ENCODE data around the gene HOXD13.

The HOXD13 gene

DNA sequence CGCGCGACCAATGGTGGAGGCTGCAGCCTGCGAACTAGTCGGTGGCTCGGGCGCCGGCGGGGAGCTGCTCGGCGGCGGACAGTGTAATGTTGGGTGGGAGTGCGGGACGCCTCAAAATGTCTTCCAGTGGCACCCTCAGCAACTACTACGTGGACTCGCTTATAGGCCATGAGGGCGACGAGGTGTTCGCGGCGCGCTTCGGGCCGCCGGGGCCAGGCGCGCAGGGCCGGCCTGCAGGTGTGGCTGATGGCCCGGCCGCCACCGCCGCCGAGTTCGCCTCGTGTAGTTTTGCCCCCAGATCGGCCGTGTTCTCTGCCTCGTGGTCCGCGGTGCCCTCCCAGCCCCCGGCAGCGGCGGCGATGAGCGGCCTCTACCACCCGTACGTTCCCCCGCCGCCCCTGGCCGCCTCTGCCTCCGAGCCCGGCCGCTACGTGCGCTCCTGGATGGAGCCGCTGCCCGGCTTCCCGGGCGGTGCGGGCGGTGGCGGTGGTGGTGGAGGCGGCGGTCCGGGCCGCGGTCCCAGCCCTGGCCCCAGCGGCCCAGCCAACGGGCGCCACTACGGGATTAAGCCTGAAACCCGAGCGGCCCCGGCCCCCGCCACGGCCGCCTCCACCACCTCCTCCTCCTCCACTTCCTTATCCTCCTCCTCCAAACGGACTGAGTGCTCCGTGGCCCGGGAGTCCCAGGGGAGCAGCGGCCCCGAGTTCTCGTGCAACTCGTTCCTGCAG lies 30.3 kb downstream of the HOXD13 start, which contains the start of gene HOXD9:
TSS of gene HOXD9 (plus strand) at position 37 of the 728 bp plus-strand sequence. CDS start at position 87, 50 bp downstream.
- DNase-seq: no peak

DNA sequence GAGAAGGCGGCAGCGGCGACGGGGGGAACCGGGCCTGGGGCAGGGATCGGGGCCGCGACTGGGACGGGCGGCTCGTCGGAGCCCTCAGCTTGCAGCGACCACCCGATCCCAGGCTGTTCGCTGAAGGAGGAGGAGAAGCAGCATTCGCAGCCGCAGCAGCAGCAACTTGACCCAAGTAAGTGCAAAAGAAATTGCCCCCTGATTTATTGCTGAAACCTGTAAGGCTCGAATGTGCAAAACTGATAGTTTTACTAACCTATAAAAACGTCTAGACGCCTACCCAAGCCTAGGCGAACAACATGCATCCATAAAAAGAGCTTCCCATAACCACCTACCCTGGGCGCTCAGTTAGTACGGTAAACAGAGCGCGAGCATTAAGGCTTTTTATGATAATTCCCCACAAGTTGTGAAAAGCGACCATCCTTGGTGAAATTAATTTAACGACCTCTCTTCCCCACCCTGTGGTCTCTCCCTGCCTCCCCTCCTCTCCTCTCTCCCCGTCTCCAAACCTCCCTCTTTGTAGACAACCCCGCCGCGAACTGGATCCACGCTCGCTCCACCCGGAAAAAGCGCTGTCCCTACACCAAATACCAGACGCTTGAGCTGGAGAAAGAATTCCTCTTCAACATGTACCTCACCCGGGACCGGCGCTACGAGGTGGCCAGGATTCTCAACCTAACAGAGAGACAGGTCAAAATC lies 31.0 kb downstream of the HOXD13 start:
- DNase-seq: no peak

DNA sequence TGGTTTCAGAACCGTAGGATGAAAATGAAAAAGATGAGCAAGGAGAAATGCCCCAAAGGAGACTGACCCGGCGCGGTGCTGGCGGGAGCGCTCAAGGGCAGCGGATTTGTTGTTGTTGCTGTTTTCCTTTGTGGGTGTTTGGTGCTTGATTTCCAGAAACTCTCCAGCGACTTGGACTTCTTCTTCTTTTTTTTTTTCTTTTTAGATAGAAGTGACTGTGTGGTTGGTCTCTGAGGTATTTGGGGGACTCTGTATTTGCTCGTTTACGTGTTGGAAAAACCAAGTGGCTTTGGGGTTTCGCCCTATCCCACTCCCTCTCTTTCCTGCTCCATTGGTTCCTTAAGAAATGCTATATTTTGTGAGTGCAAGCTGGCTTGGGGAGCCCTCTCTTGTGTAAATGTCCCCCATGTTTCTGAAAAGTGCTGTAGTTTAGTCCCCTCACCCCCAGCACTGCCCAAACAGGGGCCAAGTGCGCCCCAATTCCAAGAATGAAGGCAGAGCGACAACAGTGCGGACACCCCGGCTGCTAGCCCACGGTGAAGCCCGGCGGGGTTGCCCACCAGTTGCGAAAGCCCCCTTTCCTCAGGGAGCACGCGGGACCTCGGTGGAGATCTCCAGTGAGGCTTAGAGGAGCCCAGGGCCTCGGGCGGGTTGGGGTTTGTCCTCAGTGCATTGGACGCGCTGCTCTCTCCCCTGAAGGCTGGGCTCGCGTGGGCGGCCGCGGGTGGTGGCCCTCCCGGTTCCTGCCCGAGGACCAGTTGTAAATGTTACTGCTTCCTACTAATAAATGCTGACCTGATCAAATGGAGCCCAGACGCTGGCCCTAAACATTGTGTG lies 31.8 kb downstream of the HOXD13 start:
- no peak for DNase-seq

DNA sequence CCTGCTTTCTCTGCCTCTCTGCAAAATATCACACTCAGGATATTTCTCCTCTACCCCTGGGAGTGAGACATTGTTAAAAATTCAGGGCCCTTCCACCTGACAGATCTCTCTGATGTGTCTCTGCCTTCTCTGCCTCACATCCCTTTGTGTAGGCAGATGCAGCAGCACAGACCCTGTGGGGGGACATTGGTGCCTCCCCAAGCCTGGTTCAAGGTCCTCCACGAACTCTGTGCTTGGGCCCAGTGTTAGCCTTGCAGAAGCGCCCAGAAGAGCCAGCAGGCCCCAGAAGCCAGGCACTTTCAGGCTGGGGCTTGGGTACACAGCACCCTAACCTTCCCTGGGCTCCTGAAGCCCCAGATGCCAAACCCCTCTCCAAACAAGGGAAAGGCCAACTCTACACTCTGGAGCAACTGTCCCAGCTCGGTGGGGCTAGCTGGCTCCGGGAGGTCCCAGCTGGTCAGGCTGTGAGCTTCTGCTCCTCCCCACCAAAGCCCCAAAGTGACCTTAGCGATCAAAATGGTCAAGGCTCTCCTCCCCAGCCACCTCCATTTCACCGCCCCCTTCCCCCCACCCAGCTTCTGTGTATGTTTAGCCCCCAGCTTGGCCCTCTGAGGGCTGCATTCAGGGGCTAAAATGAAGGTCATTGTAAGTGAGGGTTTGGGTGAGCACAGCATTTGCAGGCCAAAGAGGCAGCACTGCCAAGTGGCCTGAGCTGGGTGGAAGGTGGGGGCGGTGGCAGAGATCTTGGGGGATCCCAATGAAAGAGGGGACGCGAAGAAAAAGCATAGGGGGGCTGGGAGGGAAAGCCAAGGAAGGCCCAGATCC lies 32.6 kb downstream of the HOXD13 start:
- no peak for DNase-seq

DNA sequence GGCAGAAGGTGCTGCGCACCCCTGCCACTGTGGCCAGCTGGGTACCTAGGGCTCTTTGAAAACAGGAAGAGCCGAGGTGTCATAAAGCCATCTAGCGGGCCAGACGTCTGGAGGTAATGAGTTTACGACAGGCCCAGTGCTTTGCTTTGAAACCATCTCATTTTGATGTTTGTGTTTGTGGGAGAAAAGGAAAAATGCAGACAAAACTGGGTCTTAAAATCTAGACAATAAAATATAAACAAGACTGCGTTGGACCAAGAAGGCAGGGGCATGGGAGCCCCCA lies 33.2 kb downstream of the HOXD13 start:
- no peak for DNase-seq

DNA sequence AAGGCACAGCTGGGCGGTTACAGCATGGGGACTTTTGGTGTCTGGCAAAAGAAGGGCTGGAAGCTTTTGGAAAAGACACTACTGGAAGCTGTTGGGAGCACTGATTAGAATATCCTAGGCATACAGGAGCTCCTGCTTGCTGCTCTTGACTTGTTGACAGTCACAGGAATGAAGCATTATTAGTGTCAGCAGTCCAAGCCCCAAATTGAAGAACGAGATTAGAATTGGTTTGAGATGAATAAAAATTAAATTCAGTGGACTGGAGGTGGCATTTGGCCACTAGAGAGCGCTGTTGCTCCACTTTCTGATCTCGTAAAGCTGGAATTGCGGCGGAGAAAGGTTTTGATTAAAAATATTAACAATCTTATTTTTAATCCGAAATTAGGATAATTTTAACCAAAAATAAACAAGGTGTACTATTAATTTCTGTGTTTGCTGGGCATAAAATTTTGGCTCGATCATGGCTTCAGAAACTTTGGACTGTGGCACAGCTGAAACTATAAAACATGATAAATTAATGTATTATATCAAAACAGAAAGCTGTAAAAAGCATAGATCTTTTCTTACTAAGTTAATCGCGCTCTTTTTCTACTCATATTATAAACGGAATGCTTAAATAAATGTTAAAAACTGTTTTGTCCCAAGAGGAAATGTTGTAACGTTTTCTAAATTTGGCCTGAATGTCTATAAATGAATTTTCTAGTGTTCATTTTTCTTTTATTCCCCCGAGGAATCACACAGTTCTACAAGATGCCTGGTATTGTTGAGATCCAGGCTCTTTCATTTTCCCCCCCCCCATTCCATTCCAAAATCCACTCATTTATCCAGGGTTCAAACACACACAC lies 34.6 kb downstream of the HOXD13 start:
- DNase-seq: peak; percentile 66

DNA sequence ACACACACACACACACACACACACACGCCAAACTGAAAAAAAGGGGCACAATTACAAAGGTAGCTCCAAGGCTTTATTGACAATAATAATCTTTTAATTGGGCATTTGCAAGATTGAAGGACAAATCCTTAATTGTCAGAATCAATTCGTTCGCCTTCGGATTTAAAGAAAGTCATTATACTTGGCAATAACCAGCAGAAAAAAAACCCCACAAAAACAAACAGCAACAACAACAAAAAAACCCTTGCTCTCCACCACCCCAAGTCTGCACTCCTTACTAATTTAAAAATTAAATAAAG lies 35.2 kb downstream of the HOXD13 start:
- no peak for DNase-seq

DNA sequence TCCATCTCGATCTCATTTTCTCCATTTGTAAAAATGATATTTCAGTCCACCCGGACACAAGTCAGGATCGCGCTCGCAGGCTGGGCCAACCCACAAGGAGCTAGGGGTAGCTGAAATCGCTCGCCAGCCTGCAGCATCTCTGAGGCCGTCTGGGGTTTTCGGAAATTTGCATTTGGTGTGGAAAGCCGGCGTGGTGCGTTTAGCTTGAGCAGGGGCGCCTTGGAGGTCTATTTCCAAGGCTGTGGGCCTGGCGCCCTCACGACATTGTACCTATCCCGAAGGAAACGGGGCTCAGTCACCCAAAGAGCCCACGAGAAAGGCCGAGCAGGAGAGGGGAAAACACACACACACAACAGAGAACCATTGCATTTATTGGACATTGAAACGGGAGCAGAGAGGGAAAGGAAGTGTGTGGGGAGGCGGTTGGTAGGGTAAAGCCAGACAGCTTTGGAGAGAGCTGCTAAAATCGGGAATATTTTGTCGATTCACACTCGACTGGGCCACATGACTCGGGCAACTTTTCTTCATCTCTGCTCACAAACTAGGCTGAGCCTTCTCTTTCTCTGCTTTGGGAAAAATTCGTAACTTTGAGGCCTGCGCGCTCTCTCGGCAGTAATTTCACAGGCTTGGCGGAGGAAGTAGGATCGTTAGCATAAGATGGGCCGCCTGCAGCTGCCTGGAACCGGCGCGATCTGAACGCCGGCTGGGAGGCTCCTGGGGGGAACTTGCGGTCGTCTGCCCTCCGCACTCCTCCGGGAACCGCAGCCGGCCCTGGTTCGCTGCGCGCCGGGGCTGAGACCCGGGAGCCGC lies 35.9 kb downstream of the HOXD13 start:
- DNase-seq: no peak

DNA sequence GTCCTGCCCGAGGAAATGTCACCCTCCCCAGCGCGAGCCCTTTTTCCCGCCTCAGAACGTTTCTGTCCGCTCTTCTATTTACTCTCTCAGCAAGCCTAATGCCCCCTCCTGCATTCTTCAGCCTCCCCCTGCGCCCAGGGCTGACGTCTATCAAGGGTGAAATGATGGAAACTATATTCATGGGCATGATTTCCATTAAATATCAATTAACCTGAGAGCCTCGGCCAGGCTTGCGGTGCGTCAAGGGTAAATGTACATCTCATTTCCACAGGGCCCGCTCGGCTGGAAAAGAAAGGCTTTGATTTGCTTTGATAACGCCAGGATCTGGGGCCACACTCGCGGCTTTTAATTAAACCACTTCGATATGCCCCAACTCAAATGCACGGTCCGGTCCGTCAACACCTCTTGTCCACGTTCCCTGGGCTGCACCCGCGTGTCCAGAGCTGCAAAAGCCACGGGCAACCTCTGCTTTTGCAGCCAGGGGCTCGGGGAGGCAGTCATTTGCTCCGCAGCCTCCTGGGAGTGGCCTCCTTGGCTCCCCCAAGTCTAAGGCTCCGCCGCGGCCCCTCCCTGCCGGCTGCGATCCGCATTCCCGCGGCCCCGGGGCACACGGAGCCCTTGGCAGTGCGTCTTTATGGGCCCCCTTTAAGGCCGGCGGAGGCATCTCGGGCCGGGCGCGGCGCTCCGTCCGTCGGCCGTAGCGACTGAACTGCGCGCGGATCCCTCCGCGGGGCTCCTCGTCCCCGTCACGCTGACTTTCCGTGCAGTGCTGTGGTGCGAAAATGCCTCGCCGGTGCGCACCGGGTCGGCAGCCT lies 36.7 kb downstream of the HOXD13 start, which contains the start of gene HOXD8:
TSS of gene HOXD8 (plus strand) at position 724 of the 815 bp plus-strand sequence. CDS start 662 bp downstream, outside the sequence.
- no peak for DNase-seq

DNA sequence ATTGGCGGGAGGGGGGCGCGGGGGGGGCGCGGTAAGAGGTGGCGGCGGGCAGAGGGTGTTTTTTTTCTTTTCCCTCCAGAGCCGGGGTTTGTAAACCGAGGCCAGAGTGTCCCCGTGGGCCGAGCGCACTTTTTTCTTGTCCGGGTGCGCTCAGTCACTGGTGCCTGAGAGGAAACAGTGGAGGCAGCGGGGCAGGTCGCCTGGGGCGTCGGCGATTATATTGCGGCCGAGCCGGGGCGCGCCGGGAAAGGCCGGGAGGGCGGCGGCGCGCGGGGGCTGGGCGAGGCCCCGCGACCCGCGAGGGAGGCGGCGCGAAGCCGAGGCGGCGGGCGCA lies 37.3 kb downstream of the HOXD13 start:
- no peak for DNase-seq

DNA sequence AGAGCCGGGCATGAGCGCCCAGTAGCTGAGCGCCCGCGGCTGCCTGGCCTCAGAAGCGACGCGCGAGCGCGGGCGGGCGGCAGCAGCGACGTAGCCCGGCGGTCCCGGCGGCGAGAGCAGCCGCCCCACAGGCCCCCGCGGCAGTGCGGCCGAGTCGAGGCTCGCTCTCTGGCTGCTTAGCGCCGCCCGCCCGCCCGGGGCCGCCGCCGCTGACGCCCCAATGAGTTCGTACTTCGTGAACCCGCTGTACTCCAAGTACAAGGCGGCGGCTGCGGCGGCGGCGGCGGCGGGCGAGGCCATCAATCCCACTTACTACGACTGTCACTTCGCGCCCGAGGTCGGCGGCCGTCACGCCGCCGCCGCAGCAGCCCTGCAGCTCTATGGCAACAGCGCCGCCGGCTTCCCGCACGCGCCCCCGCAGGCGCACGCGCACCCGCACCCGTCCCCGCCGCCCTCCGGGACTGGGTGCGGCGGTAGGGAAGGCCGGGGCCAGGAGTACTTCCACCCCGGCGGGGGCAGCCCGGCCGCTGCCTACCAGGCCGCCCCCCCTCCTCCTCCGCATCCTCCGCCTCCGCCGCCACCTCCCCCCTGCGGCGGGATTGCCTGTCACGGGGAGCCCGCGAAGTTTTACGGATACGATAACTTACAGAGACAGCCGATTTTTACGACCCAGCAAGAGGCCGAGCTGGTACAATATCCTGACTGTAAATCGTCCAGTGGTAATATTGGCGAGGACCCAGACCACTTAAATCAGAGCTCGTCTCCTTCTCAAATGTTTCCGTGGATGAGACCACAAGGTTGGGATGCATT lies 37.8 kb downstream of the HOXD13 start:
- DNase-seq: no peak

DNA sequence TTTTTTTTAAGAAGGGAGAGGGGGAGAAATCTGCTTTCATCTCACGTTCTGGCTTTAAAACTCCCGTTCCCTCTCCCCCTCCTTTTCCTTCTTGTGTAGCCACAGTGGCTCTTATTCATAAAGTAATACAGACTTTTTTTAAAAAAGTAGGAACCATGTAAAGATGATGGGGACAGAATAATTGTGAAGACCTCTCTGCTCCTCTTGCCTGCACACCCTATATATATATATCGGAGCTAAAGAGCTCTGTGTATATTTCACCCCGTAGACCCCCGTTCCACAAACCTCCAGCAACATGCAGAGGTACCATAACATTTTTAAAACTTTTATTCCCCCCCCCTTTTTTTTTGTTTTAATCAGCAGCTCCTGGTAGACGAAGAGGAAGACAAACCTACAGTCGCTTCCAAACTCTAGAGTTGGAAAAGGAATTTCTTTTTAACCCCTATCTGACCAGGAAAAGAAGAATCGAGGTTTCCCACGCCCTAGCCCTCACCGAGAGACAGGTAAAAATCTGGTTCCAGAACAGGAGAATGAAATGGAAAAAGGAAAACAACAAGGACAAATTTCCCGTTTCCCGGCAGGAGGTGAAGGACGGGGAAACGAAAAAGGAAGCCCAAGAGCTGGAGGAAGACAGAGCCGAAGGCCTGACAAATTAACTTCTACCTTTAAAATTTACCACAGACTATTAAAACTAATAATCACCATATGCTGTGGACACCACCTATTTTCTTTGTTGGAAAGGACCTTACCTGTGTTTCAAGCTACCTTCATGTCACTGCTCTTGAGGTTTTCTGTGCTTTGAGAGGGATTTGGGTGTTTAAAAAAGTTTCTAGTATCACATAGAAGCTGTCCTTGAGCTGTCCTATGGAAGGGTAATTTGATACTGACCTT lies 38.7 kb downstream of the HOXD13 start:
- DNase-seq: no peak

DNA sequence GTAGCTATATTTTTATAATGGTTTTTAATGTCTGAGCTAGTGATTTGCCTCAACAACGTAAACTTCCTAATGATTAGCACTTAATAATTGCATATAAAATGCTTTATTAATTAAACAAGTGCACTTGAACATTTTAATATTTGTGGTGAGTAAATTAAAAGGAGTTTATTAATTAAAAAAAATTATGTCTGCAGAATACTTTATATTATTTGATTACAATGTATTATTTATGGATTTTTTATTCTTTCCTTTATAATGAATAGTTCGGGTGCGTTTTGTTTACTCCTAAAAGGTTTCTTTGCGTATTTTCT lies 39.3 kb downstream of the HOXD13 start:
- DNase-seq: no peak

DNA sequence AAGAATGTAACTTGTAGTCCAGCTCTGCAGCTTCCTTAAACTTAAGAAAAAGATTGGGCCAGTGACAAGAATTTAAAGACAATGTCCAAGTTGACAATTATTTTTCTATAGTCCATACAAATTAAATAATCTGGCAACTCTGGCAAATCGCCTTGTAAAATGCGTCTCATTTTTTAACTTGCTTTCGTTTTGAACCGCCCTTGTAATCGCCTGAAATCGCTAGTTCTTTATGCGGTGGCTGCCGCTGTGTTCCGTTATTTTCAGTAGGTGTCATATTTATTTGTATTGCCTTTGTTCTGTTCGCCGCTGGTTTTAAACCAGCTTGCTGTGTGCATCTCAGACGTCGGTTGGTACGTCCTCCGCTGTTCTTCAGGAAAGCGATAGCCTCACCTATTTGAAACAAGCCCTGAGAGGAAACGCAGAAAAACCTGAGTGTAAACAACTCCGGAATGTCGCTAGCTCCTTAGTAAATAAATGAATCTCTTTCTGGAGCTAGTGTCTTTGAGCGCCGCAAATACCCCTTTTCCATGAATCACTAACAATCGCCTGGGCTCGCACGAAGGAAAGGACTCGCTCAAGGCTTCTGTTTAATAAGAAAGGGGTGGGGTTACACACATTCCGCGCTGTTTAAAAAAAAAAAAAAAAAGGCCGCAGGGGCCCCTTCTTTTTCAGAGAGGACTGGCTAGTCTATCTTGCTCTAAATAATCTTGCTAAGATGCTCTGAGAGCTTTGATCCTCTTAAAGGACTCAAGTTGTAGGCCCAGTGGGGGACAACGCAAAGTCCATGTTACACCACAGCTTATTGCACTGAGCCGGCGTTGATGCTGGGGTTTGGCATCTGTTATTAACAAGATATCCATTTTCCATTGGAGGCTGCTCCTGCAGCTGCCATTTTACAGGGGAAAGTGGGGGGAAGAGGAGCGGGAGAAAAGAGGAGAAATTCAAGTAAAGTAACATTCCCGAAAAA lies 40.0 kb downstream of the HOXD13 start:
- DNase-seq: no peak

DNA sequence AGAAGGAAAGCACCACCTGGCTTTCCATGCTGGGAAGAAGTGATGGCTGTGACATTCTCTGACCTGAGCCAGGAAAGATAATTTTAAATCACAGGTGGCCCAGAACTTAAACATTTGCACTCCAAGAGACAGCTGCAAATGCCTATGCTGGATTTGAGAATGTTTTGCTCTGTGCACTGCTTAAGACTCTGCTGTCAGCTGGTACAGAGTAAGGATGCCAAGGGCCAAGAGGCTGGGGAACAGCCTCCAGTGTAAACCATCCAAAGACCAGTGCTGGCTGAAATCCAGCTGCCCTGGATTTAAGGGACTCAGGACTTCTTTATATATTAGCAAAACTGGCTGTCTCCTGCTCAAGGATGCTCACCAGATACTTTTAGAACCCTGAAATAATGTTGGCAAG lies 40.9 kb downstream of the HOXD13 start:
- no peak for DNase-seq

DNA sequence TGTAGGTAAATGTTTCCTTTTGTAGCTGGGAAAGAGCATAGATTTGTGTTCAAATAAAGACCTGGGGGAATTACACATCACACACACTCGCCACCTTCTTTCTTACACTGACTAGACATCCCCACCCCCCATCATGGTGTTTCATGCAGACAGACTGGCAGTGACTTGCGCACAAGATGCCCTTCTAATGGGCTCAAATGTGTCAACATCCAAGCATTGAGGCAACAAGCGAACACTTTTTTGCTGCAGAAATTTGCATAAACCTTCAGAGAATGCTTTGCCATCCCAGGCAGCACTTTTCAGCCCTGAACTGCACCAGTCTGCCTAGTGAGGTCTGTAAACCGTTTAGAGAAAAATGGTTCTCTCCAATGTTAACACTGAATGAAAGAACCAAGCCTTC lies 41.5 kb downstream of the HOXD13 start:
- no peak for DNase-seq

DNA sequence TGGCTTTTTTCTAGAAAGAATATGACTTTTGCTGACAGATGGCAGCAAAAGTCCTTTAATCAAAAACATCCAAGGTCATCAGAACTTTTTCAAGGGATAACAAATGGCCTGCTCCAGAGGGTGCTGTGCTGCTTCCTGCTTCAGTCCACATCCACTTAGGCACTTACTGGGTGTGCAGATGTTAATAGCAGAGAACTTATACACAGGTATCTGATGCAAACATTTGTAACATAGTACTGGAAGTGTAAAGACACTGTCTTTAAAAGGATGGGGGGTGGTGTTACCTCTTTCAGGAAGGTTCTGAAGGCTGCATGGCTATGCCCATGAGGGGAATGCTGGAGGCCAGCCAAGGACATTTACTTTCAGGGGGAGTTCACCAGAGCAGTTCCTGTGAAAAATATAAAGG lies 42.5 kb downstream of the HOXD13 start:
- DNase-seq: no peak

Measured in activated gamma-delta T cell treated with Interleukin-2 at 50 U/mL for 16 hours (primary cell).